SK-N-SH treated with all-trans-retinoic acid at 6 μM for 48 hours (cell line): Measurements from ENCODE around the gene HES4.
"Not testable (repeated sequence)": the region's sequence is repeated elsewhere in the genome, so short reads cannot be mapped to it uniquely, and the experiment has no call there.

ENCODE experiments used
- ATAC-seq: fragments of 200-7000 bp; cut with Tn5 transposase; 3 replicates; pipeline ENCODE4 v1.9.1; 2020; ENCODE audit warnings: mild to moderate bottlenecking, moderate library complexity
- BACH2 ChIP-seq: fragments of 250-450 bp; sonication (Bioruptor Pico); IDR thresholded peaks from 2 replicates; pipeline ENCODE4 v1.9.0; 2021; ENCODE audit warnings: mild to moderate bottlenecking, borderline replicate concordance
- CSDC2 ChIP-seq: fragments of 250-450 bp; sonication (Bioruptor Pico); IDR thresholded peaks from 2 replicates; pipeline ENCODE4 v1.5.0; 2020; ENCODE audit warnings: mild to moderate bottlenecking, moderate library complexity
- ESRRG ChIP-seq: fragments of 250-450 bp; sonication (Bioruptor Pico); IDR thresholded peaks from 2 replicates; pipeline ENCODE4 v1.6.1; 2021; ENCODE audit warnings: mild to moderate bottlenecking
- GLIS3 ChIP-seq: fragments of 250-450 bp; sonication (Bioruptor Pico); IDR thresholded peaks from 2 replicates; pipeline ENCODE4 v1.5.0; 2020; ENCODE audit warnings: mild to moderate bottlenecking, moderate library complexity
- ISL1 ChIP-seq: fragments of 250-450 bp; sonication (Bioruptor Pico); IDR thresholded peaks from 2 replicates; pipeline ENCODE4 v2.1.2; 2022; ENCODE audit warnings: mild to moderate bottlenecking, moderate library complexity
- OSR1 ChIP-seq: fragments of 250-450 bp; sonication (Bioruptor Pico); IDR thresholded peaks from 2 replicates; pipeline ENCODE4 v1.8.0; 2022; ENCODE audit warnings: moderate library complexity, mild to moderate bottlenecking, inconsistent platforms
- PATZ1 ChIP-seq: fragments of 250-450 bp; sonication (Bioruptor Pico); IDR thresholded peaks from 2 replicates; pipeline ENCODE4 v1.8.0; 2020; ENCODE audit warnings: mild to moderate bottlenecking, moderate library complexity, borderline replicate concordance
- POU6F1 ChIP-seq: fragments of 250-450 bp; sonication (Bioruptor Pico); IDR thresholded peaks from 2 replicates; pipeline ENCODE4 v1.8.0; 2021; ENCODE audit warnings: low read depth, mild to moderate bottlenecking, moderate library complexity, borderline replicate concordance
- PPARA ChIP-seq: fragments of 250-450 bp; sonication (Bioruptor Pico); IDR thresholded peaks from 2 replicates; pipeline ENCODE4 v1.5.0; 2020; ENCODE audit warnings: mild to moderate bottlenecking, borderline replicate concordance
- RARB ChIP-seq: fragments of 250-450 bp; sonication (Bioruptor Pico); IDR thresholded peaks from 2 replicates; pipeline ENCODE4 v1.8.0; 2021; ENCODE audit warnings: mild to moderate bottlenecking, moderate library complexity
- SNAI2 ChIP-seq: fragments of 250-450 bp; sonication (Bioruptor Pico); IDR thresholded peaks from 2 replicates; pipeline ENCODE4 v1.5.0; 2020; ENCODE audit warnings: mild to moderate bottlenecking, moderate library complexity
- TCF4 ChIP-seq: fragments of 250-450 bp; sonication (Bioruptor Pico); IDR thresholded peaks from 2 replicates; pipeline ENCODE4 v1.8.0; 2021; ENCODE audit warnings: mild to moderate bottlenecking, moderate library complexity, borderline replicate concordance
- TOX ChIP-seq: fragments of 250-450 bp; sonication (Bioruptor Pico); IDR thresholded peaks from 2 replicates; pipeline ENCODE4 v1.8.0; 2021; ENCODE audit warnings: mild to moderate bottlenecking, moderate library complexity, borderline replicate concordance
- TSHZ2 ChIP-seq: fragments of 250-450 bp; sonication (Bioruptor Pico); IDR thresholded peaks from 2 replicates; pipeline ENCODE4 v1.5.0; 2020; ENCODE audit warnings: mild to moderate bottlenecking, moderate library complexity
- ZFP3 ChIP-seq: fragments of 250-450 bp; sonication (Bioruptor Pico); IDR thresholded peaks from 2 replicates; pipeline ENCODE4 v1.5.0; 2020; ENCODE audit warnings: mild to moderate bottlenecking, moderate library complexity
- ZFP30 ChIP-seq: fragments of 450-650 bp; formaldehyde crosslinking; IDR thresholded peaks from 2 replicates; pipeline ENCODE4 v1.5.0; 2022; ENCODE audit warnings: mild to moderate bottlenecking, moderate library complexity
- ZNF565 ChIP-seq: fragments of 450-650 bp; formaldehyde crosslinking; conservative IDR thresholded peaks from 2 replicates; pipeline ENCODE4 v1.5.0; 2020; ENCODE audit warnings: low read depth, mild to moderate bottlenecking, moderate library complexity
- ZNF70 ChIP-seq: fragments of 450-650 bp; formaldehyde crosslinking; IDR thresholded peaks from 2 replicates; pipeline ENCODE4 v1.5.0; 2020; ENCODE audit warnings: mild to moderate bottlenecking, moderate library complexity
- ZNF8 ChIP-seq: fragments of 450-650 bp; formaldehyde crosslinking; IDR thresholded peaks from 2 replicates; pipeline ENCODE4 v1.5.0; 2020; ENCODE audit warnings: mild to moderate bottlenecking, moderate library complexity
- TF ChIP-seq, protein P1 (sequence below): fragments of 250-450 bp; sonication (Bioruptor Pico); IDR thresholded peaks from 2 replicates; pipeline ENCODE4 v1.5.1; 2021; ENCODE audit warnings: mild to moderate bottlenecking, moderate library complexity
- TF ChIP-seq, protein P2 (sequence below): fragments of 250-450 bp; sonication (Bioruptor Pico); IDR thresholded peaks from 2 replicates; pipeline ENCODE4 v1.5.1; 2020; ENCODE audit warnings: low read depth, mild to moderate bottlenecking, moderate library complexity

HES4 gene

GRCh38 chr1:997713-997992 is 2.2 kb downstream of the HES4 start:
- no peak for ATAC-seq

DNA sequence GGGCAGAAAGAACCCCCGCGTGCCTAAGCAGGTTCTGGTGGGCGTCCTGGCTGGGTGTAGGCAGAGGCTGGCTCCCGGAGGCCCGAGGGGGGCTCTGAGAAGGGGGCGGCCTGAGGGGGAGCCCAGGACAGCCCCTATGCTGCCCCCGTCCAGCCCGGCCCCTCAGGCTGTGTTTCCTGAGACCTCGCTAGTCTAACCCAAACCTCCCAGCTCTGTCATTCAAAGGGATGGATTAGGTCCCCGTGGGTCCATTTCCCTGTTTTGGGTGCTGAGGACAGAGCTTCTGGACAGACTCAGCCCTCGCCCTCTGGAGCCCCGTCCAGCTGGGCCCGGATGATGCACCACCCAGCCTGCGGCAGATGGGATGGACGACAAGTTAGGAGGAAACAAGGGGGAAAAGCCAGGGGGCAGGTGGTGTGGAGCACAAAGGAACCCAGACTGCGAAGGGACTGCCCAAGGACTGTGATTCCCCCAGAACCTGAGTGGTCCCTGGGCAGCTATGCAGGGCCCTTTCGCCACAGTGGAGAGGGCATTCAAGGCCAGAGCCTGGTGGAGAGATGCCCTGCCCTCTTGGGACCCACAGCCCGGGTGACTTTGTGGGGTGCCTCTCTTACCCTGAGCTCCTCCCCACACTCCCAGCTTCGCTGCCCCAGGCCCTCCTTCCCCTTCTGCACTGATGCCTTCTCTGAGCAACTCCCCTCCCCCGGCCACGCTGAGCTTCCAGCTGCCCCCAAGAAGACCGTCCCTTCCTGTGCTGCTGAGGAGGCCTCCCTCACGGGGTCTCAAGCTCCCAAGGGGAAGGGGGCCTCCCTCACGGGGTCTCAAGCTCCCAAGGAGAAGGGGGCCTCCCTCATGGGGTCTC is 2.8 kb downstream of the HES4 start:
- no peak for ATAC-seq
- TF ChIP-seq, protein P1, sequence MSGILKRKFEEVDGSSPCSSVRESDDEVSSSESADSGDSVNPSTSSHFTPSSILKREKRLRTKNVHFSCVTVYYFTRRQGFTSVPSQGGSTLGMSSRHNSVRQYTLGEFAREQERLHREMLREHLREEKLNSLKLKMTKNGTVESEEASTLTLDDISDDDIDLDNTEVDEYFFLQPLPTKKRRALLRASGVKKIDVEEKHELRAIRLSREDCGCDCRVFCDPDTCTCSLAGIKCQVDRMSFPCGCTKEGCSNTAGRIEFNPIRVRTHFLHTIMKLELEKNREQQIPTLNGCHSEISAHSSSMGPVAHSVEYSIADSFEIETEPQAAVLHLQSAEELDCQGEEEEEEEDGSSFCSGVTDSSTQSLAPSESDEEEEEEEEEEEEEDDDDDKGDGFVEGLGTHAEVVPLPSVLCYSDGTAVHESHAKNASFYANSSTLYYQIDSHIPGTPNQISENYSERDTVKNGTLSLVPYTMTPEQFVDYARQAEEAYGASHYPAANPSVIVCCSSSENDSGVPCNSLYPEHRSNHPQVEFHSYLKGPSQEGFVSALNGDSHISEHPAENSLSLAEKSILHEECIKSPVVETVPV (CRISPR knock-in tag), result no peak
- no peak for TF ChIP-seq ESRRG (CRISPR knock-in tag)

More at GRCh38 chr1:997713-997992, 2.2 kb downstream of the HES4 start:
- TF ChIP-seq SNAI2 (no peak), TOX (CRISPR knock-in tag) (no peak), RARB (CRISPR knock-in tag) (no peak), ESRRG (CRISPR knock-in tag) (no peak), TCF4 (CRISPR knock-in tag) (no peak), GLIS3 (CRISPR knock-in tag) (no peak), POU6F1 (CRISPR knock-in tag) (no peak), ISL1 (CRISPR knock-in tag) (no peak)
- TF ChIP-seq, protein P2, sequence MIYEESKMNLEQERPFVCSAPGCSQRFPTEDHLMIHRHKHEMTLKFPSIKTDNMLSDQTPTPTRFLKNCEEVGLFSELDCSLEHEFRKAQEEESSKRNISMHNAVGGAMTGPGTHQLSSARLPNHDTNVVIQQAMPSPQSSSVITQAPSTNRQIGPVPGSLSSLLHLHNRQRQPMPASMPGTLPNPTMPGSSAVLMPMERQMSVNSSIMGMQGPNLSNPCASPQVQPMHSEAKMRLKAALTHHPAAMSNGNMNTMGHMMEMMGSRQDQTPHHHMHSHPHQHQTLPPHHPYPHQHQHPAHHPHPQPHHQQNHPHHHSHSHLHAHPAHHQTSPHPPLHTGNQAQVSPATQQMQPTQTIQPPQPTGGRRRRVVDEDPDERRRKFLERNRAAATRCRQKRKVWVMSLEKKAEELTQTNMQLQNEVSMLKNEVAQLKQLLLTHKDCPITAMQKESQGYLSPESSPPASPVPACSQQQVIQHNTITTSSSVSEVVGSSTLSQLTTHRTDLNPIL, result no peak
- TF ChIP-seq, all 23 proteins: peak for 0

- TF ChIP-seq CSDC2 (CRISPR knock-in tag), result no peak
- TF ChIP-seq ZFP3 (CRISPR knock-in tag), result no peak
- TF ChIP-seq RARB (CRISPR knock-in tag), result no peak
- no peak for TF ChIP-seq PATZ1 (CRISPR knock-in tag)
- TF ChIP-seq OSR1 (CRISPR knock-in tag), result no peak
- no peak for TF ChIP-seq ZFP30
- no peak for TF ChIP-seq TSHZ2 (CRISPR knock-in tag)
- no peak for TF ChIP-seq ZNF70
- TF ChIP-seq PPARA (CRISPR knock-in tag), result no peak
- no peak for TF ChIP-seq ZNF8 (CRISPR knock-in tag)
- TF ChIP-seq SNAI2, result no peak
- no peak for TF ChIP-seq GLIS3 (CRISPR knock-in tag)
- TF ChIP-seq, protein P1 (CRISPR knock-in tag), result no peak
- TF ChIP-seq TOX (CRISPR knock-in tag), result no peak
- no peak for TF ChIP-seq ZNF565 (CRISPR knock-in tag)
- no peak for TF ChIP-seq BACH2 (CRISPR knock-in tag)
- TF ChIP-seq ESRRG (CRISPR knock-in tag), result no peak
- no peak for TF ChIP-seq TCF4 (CRISPR knock-in tag)
Measured at GRCh38 chr1:995665-996633, 3.9 kb downstream of the HES4 start.

GRCh38 chr1:994546-994945 is 5.4 kb downstream of the HES4 start:
- ATAC-seq, result not testable (repeated sequence)

More at GRCh38 chr1:995665-996633, 3.9 kb downstream of the HES4 start:
- no peak for ATAC-seq
